Heart left ventricle (tissue), 13 donors: ENCODE data around the gene NLGN4X.

Experiments used
- POLR2A ChIP-seq, 2 donors: fragments of 450-650 bp; IDR thresholded peaks; one replicate each; pipeline ENCODE4 v1.6.1; 2017; ENCODE audit warnings: antibody characterized with exemption in 2 of 2, mild to moderate bottlenecking in 2 of 2, moderate library complexity in 2 of 2
- TF ChIP-seq, protein P1 (sequence below), 12 donors: fragments of 200-600 bp; sonication (generic) in 4 of 12; IDR thresholded peaks; one replicate each; pipeline versions ENCODE4 v1.5.0 to v1.8.0; 2018 to 2022; ENCODE audit warnings: antibody characterized with exemption in 12 of 12, mild to moderate bottlenecking in 5 of 12
- donor health status: ischemic (EF 13 %, LVEDD 7.1; RV severe dilation, severe dysfunction).
- donor health status: DM: no; HTN: yes; CAD: no.
- donor health status: DM: no; HTN: no; CAD: no.
- donor health status: ischemic (EF 25% LVEDD 6.9; RV normal size, moderate dysfunction).
- donor health status: ischemic (EF 25% LVEDD 5.7; RV mildly dilated, moderate dysfunction).
- donor health status: ischemic (EF 35%, LVEDD 5.7; RV mildly dilated, moderate dysfunction).
- donor health status: nonischemic (EF 11% LVEDD 7.7; RV severe dilation, severe dysfunction).
- donor health status: DM: yes; HTN: yes; CAD: no.
- donor health status: PGD.
- donor health status: ischemic (EF 29% LVEDD 5.4; RV normal size, mild dysfunction).
- donor health status: nonischemic (EF 23%, LVEDD 6.1; RV moderate dilation, normal function).

DNA sequence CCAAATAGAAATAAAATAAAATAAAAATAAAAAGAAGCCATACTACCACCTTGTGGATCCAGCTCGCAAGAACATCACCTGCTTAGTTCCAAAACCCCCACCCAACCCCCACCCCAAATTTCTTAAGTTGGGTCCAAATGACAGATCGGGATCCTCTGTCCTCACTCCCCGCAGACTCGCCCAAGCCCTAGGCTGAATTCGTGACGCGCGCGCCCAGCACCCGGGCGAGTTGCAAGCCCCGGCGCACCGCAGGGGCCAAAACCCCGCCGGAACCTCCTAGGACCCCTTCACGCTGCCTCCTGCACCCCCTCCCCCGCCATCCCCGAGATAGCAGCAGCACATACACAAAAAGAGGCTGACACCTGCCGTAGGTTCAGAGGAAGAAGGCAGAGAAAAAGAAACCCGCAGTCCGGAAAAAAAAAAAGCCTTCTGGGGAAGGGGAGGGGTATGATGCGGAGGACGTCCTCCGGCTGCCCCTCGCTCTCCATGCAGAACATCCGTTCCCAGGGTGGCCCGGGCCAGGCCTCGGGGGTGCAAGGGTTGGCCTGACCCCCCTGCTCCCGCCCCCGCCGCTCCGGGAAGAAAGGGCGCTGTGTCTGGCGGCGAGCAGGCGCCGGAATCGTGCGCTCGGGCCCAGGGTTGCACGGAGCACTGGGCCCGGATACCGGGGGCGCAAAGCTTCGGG lies 2.6 kb downstream of the NLGN4X start:
- TF ChIP-seq, protein P1, sequence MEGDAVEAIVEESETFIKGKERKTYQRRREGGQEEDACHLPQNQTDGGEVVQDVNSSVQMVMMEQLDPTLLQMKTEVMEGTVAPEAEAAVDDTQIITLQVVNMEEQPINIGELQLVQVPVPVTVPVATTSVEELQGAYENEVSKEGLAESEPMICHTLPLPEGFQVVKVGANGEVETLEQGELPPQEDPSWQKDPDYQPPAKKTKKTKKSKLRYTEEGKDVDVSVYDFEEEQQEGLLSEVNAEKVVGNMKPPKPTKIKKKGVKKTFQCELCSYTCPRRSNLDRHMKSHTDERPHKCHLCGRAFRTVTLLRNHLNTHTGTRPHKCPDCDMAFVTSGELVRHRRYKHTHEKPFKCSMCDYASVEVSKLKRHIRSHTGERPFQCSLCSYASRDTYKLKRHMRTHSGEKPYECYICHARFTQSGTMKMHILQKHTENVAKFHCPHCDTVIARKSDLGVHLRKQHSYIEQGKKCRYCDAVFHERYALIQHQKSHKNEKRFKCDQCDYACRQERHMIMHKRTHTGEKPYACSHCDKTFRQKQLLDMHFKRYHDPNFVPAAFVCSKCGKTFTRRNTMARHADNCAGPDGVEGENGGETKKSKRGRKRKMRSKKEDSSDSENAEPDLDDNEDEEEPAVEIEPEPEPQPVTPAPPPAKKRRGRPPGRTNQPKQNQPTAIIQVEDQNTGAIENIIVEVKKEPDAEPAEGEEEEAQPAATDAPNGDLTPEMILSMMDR (IDR thresholded peaks at IDR 0.05): peak in 1 of 12 donors; percentile 8
- no peak for TF ChIP-seq POLR2A (IDR thresholded peaks at IDR 0.05)
